Mesodermal cell (in vitro differentiated cells): ENCODE results near the gene NOC2L.

ENCODE experiments used
- H3K27ac ChIP-seq: 2 replicates; pipeline ENCODE4 v1.7.0; 2013; ENCODE audit warnings: mild to moderate bottlenecking, low read depth, low read length, moderate library complexity; ENCODE audit not compliant: severe bottlenecking
- H3K36me3 ChIP-seq: 2 replicates; pipeline ENCODE4 v1.7.1; 2013; ENCODE audit warnings: mild to moderate bottlenecking, low read length, moderate library complexity; ENCODE audit not compliant: control insufficient read depth, insufficient read depth
- H3K4me1 ChIP-seq: one replicate; pipeline ENCODE4 v1.7.1; 2013; ENCODE audit warnings: mild to moderate bottlenecking, low read length; ENCODE audit not compliant: insufficient read depth, control insufficient read depth, poor library complexity, severe bottlenecking
- H3K4me3 ChIP-seq: 2 replicates; pipeline ENCODE4 v1.7.0; 2013; ENCODE audit warnings: low read length, control low read depth, mild to moderate bottlenecking; ENCODE audit not compliant: insufficient read depth, poor library complexity, severe bottlenecking; ENCODE audit errors: extremely low read depth
- H3K9me3 ChIP-seq: 2 replicates; pipeline ENCODE4 v1.7.1; 2013; ENCODE audit warnings: mild to moderate bottlenecking, low read length, moderate library complexity; ENCODE audit not compliant: control insufficient read depth
- WGBS, 2 experiments: methylation state at CpG; one replicate each; pipeline ENCODE4 v1.1.5; 2013; ENCODE audit warnings: missing lambda C conversion rate in 2 of 2; ENCODE audit not compliant: insufficient coverage in 2 of 2; 5-methylcytosine and 5-hydroxymethylcytosine counted together

The NOC2L gene

GRCh38 chr1:939511-940106, 19.4 kb downstream of the NOC2L start:
- 8 to 23% methylated on average over 8 to 15 of the region's 21 CpGs for WGBS, 2 experiments
- peaks cover 30% of the 10 kb centered on the region for H3K4me1 ChIP-seq
- no peak overlapping the region for H3K4me3 ChIP-seq
- H3K27ac ChIP-seq, result no peak overlapping the region
- peaks cover 5% of the 10 kb centered on the region for H3K36me3 ChIP-seq
- no peaks in the 10 kb centered on the region for H3K9me3 ChIP-seq

- H3K9me3 ChIP-seq, result no peaks in the 10 kb centered on the region
- 44 to 47% methylated on average over 26 to 29 of the region's 30 CpGs for WGBS, 2 experiments
- H3K36me3 ChIP-seq, result peaks cover 2% of the 10 kb centered on the region
- H3K27ac ChIP-seq, result no peak overlapping the region
- peaks cover 30% of the 10 kb centered on the region for H3K4me1 ChIP-seq
- no peak overlapping the region for H3K4me3 ChIP-seq
These were observed 20.2 kb downstream of the NOC2L start for GRCh38 chr1:938711-939489.

GRCh38 chr1:938088-938683, 20.9 kb downstream of the NOC2L start:
- peaks cover 33% of the 10 kb centered on the region for H3K4me1 ChIP-seq
- 74 to 76% methylated on average over 9 to 15 of the region's 15 CpGs for WGBS, 2 experiments
- H3K27ac ChIP-seq, result no peak overlapping the region
- no peaks in the 10 kb centered on the region for H3K36me3 ChIP-seq
- H3K4me3 ChIP-seq, result no peak overlapping the region
- no peaks in the 10 kb centered on the region for H3K9me3 ChIP-seq

GRCh38 chr1:937521-937920, 21.5 kb downstream of the NOC2L start:
- Histone ChIP-seq H3K4me3 (no peak overlapping the region), H3K27ac (no peak overlapping the region), H3K9me3 (no peaks in the 10 kb centered on the region), H3K36me3 (no peaks in the 10 kb centered on the region), H3K4me1 (peaks cover 30% of the 10 kb centered on the region)
- WGBS, 2 experiments, result 81 to 87% methylated on average over 11 to 16 of the region's 16 CpGs

- H3K4me3 ChIP-seq, result no peak overlapping the region
- H3K9me3 ChIP-seq, result no peaks in the 10 kb centered on the region
- WGBS, 2 experiments, result 74 to 80% methylated on average over 28 to 30 of the region's 45 CpGs
- H3K27ac ChIP-seq, result no peak overlapping the region
- no peaks in the 10 kb centered on the region for H3K36me3 ChIP-seq
- H3K4me1 ChIP-seq, result peaks cover 30% of the 10 kb centered on the region
These were observed 22.4 kb downstream of the NOC2L start for GRCh38 chr1:936348-937264.

GRCh38 chr1:935751-936231, 23.3 kb downstream of the NOC2L start:
- Histone ChIP-seq H3K4me3 (no peak overlapping the region), H3K4me1 (peaks cover 27% of the 10 kb centered on the region), H3K9me3 (no peaks in the 10 kb centered on the region), H3K36me3 (peaks cover under 1% of the 10 kb centered on the region), H3K27ac (no peak overlapping the region)
- 8 to 10% methylated on average over 21 to 27 of the region's 30 CpGs for WGBS, 2 experiments

GRCh38 chr1:934991-935750, 23.9 kb downstream of the NOC2L start:
- WGBS, 2 experiments, result 18 to 21% methylated on average over 33 to 37 of the region's 37 CpGs
- H3K27ac ChIP-seq, result no peak overlapping the region

GRCh38 chr1:933603-933940, 25.5 kb downstream of the NOC2L start:
- H3K27ac ChIP-seq, result no peak overlapping the region
- peaks cover 12% of the 10 kb centered on the region for H3K4me1 ChIP-seq
- 7 to 8% methylated on average over 2 to 3 of the region's 10 CpGs for WGBS, 2 experiments
- H3K36me3 ChIP-seq, result peaks cover 10% of the 10 kb centered on the region
- no peak overlapping the region for H3K4me3 ChIP-seq
- no peaks in the 10 kb centered on the region for H3K9me3 ChIP-seq

More at GRCh38 chr1:934991-935750, 23.9 kb downstream of the NOC2L start:
- H3K36me3 ChIP-seq, result peaks cover 7% of the 10 kb centered on the region
- peaks cover 24% of the 10 kb centered on the region for H3K4me1 ChIP-seq
- H3K4me3 ChIP-seq, result no peak overlapping the region
- no peaks in the 10 kb centered on the region for H3K9me3 ChIP-seq

- 74 to 76% methylated on average over 19 to 22 of the region's 25 CpGs for WGBS, 2 experiments
- Histone ChIP-seq H3K27ac (no peak overlapping the region), H3K4me1 (peaks cover 12% of the 10 kb centered on the region), H3K36me3 (peaks cover 10% of the 10 kb centered on the region), H3K9me3 (no peaks in the 10 kb centered on the region), H3K4me3 (no peak overlapping the region)
These were observed 26.1 kb downstream of the NOC2L start for GRCh38 chr1:932776-933602.
